Measurements from ENCODE around the gene TINAGL1. TPM values are rescaled to one million over a fixed set of nuclear protein-coding genes. Genes with fewer than 3 reads are reported as not detected.
A peak's percentile ranks its signal among the peaks of the same experiment; 100 is the strongest.

TINAGL1 gene
- total and polyA plus RNA-seq, 2 of the 13 experiments (the other 11 are each of a cell fraction or from before 2014, with no cell fraction given) = 24.7 to 76.8 TPM

DNA sequence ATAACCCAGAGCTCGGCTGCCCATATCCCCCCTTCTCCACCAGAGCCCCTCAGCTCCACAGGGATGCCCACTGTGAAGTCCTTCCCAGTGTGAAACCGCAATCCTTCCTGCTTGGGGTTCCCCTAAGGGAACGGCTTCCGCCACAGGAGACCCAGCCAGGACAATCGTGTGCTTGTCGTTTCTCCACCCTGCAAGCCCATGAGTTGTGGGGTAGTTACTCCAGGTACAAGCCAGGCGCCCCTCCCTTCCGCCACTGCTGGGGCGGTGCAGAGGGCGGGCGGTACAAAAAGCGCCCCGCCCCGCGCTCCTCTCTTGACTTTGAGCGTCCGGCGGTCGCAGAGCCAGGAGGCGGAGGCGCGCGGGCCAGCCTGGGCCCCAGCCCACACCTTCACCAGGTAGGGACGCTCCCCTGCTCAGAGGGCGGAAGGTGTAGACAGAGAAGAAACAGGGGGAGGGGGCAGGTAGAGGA is at the start of gene TINAGL1 (continued):
- TF ChIP-seq, protein P1, sequence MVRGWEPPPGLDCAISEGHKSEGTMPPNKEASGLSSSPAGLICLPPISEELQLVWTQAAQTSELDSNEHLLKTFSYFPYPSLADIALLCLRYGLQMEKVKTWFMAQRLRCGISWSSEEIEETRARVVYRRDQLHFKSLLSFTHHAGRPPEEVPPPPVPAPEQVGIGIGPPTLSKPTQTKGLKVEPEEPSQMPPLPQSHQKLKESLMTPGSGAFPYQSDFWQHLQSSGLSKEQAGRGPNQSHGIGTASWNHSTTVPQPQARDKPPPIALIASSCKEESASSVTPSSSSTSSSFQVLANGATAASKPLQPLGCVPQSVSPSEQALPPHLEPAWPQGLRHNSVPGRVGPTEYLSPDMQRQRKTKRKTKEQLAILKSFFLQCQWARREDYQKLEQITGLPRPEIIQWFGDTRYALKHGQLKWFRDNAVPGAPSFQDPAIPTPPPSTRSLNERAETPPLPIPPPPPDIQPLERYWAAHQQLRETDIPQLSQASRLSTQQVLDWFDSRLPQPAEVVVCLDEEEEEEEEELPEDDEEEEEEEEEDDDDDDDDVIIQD (CRISPR knock-in tag; IDR thresholded peaks at IDR 0.05; ENCODE audit: low read depth) = peak; percentile 28; the same call in 1 of the 2 replicates
- no peak for TF ChIP-seq YEATS4 (CRISPR knock-in tag; IDR thresholded peaks at IDR 0.05; ENCODE audit: borderline replicate concordance)
- TF ChIP-seq RAD21 (CRISPR knock-in tag; IDR thresholded peaks at IDR 0.05) = 0 out of 2 replicates have a peak, but pooled peaks have one; percentile 8
- peak; percentile 60; the same call in 1 of the 2 replicates for TF ChIP-seq MED1 (CRISPR knock-in tag; IDR thresholded peaks at IDR 0.05)
- no peak for TF ChIP-seq ZFP82 (CRISPR knock-in tag; IDR thresholded peaks at IDR 0.05; ENCODE audit: borderline replicate concordance)
- no peak for TF ChIP-seq JUNB (CRISPR knock-in tag; IDR thresholded peaks at IDR 0.05; ENCODE audit: borderline replicate concordance)
- 0 out of 2 replicates have a peak, but pooled peaks have one; percentile 62 for TF ChIP-seq PPARG (CRISPR knock-in tag; conservative IDR thresholded peaks at IDR 0.05)
- peak; percentile 66; the same call in 1 of the 2 replicates for TF ChIP-seq BRCA1 (CRISPR knock-in tag; IDR thresholded peaks at IDR 0.05)
- TF ChIP-seq, protein P2, sequence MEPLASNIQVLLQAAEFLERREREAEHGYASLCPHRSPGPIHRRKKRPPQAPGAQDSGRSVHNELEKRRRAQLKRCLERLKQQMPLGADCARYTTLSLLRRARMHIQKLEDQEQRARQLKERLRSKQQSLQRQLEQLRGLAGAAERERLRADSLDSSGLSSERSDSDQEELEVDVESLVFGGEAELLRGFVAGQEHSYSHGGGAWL (CRISPR knock-in tag; IDR thresholded peaks at IDR 0.05) = no peak
- TF ChIP-seq STAG1 (CRISPR knock-in tag; IDR thresholded peaks at IDR 0.05) = no peak
- TF ChIP-seq NR3C1 (CRISPR knock-in tag; IDR thresholded peaks at IDR 0.05) = no peak
- TF ChIP-seq, protein P3, sequence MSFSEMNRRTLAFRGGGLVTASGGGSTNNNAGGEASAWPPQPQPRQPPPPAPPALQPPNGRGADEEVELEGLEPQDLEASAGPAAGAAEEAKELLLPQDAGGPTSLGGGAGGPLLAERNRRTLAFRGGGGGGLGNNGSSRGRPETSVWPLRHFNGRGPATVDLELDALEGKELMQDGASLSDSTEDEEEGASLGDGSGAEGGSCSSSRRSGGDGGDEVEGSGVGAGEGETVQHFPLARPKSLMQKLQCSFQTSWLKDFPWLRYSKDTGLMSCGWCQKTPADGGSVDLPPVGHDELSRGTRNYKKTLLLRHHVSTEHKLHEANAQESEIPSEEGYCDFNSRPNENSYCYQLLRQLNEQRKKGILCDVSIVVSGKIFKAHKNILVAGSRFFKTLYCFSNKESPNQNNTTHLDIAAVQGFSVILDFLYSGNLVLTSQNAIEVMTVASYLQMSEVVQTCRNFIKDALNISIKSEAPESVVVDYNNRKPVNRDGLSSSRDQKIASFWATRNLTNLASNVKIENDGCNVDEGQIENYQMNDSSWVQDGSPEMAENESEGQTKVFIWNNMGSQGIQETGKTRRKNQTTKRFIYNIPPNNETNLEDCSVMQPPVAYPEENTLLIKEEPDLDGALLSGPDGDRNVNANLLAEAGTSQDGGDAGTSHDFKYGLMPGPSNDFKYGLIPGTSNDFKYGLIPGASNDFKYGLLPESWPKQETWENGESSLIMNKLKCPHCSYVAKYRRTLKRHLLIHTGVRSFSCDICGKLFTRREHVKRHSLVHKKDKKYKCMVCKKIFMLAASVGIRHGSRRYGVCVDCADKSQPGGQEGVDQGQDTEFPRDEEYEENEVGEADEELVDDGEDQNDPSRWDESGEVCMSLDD (CRISPR knock-in tag; IDR thresholded peaks at IDR 0.05; ENCODE audit: borderline replicate concordance) = no peak
- no peak for TF ChIP-seq ZNF777 (CRISPR knock-in tag; IDR thresholded peaks at IDR 0.05)
- TF ChIP-seq SIN3A (IDR thresholded peaks at IDR 0.05; ENCODE audit: borderline replicate concordance, low read depth, low read length) = peak; percentile 49; the same call in 1 of the 2 replicates
- TF ChIP-seq MAFF (IDR thresholded peaks at IDR 0.05; ENCODE audit: low read depth, low read length) = no peak
- TF ChIP-seq SMAD9 (CRISPR knock-in tag; IDR thresholded peaks at IDR 0.05) = no peak
- no peak for TF ChIP-seq ZNF136 (CRISPR knock-in tag; IDR thresholded peaks at IDR 0.05; ENCODE audit: low read depth)
- peak; percentile 65 for TF ChIP-seq XRCC5 (optimal IDR thresholded peaks at IDR 0.05; ENCODE audit: low read length)
- TF ChIP-seq, protein P4, sequence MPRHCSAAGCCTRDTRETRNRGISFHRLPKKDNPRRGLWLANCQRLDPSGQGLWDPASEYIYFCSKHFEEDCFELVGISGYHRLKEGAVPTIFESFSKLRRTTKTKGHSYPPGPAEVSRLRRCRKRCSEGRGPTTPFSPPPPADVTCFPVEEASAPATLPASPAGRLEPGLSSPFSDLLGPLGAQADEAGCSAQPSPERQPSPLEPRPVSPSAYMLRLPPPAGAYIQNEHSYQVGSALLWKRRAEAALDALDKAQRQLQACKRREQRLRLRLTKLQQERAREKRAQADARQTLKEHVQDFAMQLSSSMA (CRISPR knock-in tag; IDR thresholded peaks at IDR 0.05) = no peak
- TF ChIP-seq NFE2L2 (IDR thresholded peaks at IDR 0.05; ENCODE audit: low read length) = no peak
- TF ChIP-seq, protein P5, sequence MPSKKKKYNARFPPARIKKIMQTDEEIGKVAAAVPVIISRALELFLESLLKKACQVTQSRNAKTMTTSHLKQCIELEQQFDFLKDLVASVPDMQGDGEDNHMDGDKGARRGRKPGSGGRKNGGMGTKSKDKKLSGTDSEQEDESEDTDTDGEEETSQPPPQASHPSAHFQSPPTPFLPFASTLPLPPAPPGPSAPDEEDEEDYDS (CRISPR knock-in tag; IDR thresholded peaks at IDR 0.05) = peak; percentile 95
- 0 out of 2 replicates have a peak, but pooled peaks have one; percentile 44 for TF ChIP-seq CCDC6 (CRISPR knock-in tag; IDR thresholded peaks at IDR 0.05)
- no peak for TF ChIP-seq PHF5A (CRISPR knock-in tag; IDR thresholded peaks at IDR 0.05; ENCODE audit: low read depth, unreplicated experiment)
- no peak for TF ChIP-seq RFX3 (CRISPR knock-in tag; IDR thresholded peaks at IDR 0.05)
- TF ChIP-seq POLR2A (IDR thresholded peaks at IDR 0.05; ENCODE audit: insufficient read depth in 1 of 2, low read depth in 2 of 2, low read length in 2 of 2) = peak; percentile 68 to 80
- TF ChIP-seq RCOR2 (CRISPR knock-in tag; IDR thresholded peaks at IDR 0.05) = no peak
- TF ChIP-seq, protein P6, sequence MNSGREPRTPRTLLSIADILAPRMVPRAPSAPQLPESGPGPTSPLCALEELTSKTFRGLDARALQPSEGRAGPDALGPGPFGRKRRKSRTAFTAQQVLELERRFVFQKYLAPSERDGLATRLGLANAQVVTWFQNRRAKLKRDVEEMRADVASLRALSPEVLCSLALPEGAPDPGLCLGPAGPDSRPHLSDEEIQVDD (CRISPR knock-in tag; IDR thresholded peaks at IDR 0.05; ENCODE audit: borderline replicate concordance) = no peak
- no peak for TF ChIP-seq ZNF451 (CRISPR knock-in tag; IDR thresholded peaks at IDR 0.05)

Data from HepG2 (cell line).